ENCODE data around the gene HDAC7.

HDAC7 gene

GRCh38 chr12:47787596-47788319, 31.9 kb downstream of the HDAC7 start:
- no peak for DNase-seq
- intact Hi-C loops (cut with DNase I), result no loop called here

GRCh38 chr12:47786662-47787280, 32.9 kb downstream of the HDAC7 start:
- no peak for DNase-seq
- intact Hi-C loops (cut with DNase I), result no loop called here

- intact Hi-C loops (cut with DNase I), result no loop called here
- DNase-seq, result no peak
Observed at GRCh38 chr12:47785887-47786661, 33.6 kb downstream of the HDAC7 start.

GRCh38 chr12:47785036-47785886, 34.4 kb downstream of the HDAC7 start:
- intact Hi-C loops (cut with DNase I), result no loop called here
- no peak for DNase-seq

- no peak for DNase-seq
- intact Hi-C loops (cut with DNase I), result loop anchor here (5.0 kb wide), 1 partner anchor 53 kb away; no protein-coding TSS in a partner anchor
Observed at GRCh38 chr12:47783821-47784819, 35.6 kb downstream of the HDAC7 start.

GRCh38 chr12:47783024-47783755, 36.5 kb downstream of the HDAC7 start:
- intact Hi-C loops (cut with DNase I), result loop anchor here (5.0 kb wide), 1 partner anchor 54 kb away; no protein-coding TSS in a partner anchor
- DNase-seq, result no peak

GRCh38 chr12:47782372-47782770, 37.3 kb downstream of the HDAC7 start:
- intact Hi-C loops (cut with DNase I), result loop anchor here (5.0 kb wide), 1 partner anchor 55 kb away; no protein-coding TSS in a partner anchor
- DNase-seq, result peak in 2 of 42 donors; percentile 55 to 63

- intact Hi-C loops (cut with DNase I), result loop anchor here (5.0 kb wide), 1 partner anchor 56 kb away; no protein-coding TSS in a partner anchor
Observed at GRCh38 chr12:47781479-47782371, 38.0 kb downstream of the HDAC7 start.

GRCh38 chr12:47779943-47780504, 39.7 kb downstream of the HDAC7 start:
- no peak for DNase-seq
- intact Hi-C loops (cut with DNase I), result loop anchor here (1.0 to 5.0 kb wide), 4 partner anchors 21 to 65 kb away; partner anchors contain the start of genes HDAC7 and RAPGEF3

More at GRCh38 chr12:47781479-47782371, 38.0 kb downstream of the HDAC7 start:
- DNase-seq, result no peak

- intact Hi-C loops (cut with DNase I), result loop anchor here (1.0 to 2.0 kb wide), 3 partner anchors 21 to 65 kb away; partner anchors contain the start of genes HDAC7 and RAPGEF3
- DNase-seq, result peak in 41 of 42 donors; percentile 88 to 98 (median 94)
Observed at GRCh38 chr12:47779301-47779942, 40.3 kb downstream of the HDAC7 start.

- intact Hi-C loops (cut with DNase I), result loop anchor here (1.0 to 2.0 kb wide), 3 partner anchors 20 to 64 kb away; partner anchors contain the start of genes HDAC7 and RAPGEF3
Observed at GRCh38 chr12:47778881-47779280, 40.8 kb downstream of the HDAC7 start.

GRCh38 chr12:47777741-47778558, 41.8 kb downstream of the HDAC7 start:
- intact Hi-C loops (cut with DNase I), result loop anchor here (2.0 kb wide), 2 partner anchors 19 to 63 kb away; partner anchors contain the start of gene RAPGEF3
- DNase-seq, result peak; percentile 87 to 98 (median 95)

More at GRCh38 chr12:47778881-47779280, 40.8 kb downstream of the HDAC7 start:
- DNase-seq, result peak in 10 of 42 donors; percentile 25 to 68 (median 48)

GRCh38 chr12:47777151-47777550, 42.6 kb downstream of the HDAC7 start:
- intact Hi-C loops (cut with DNase I), result no loop called here
- DNase-seq, result peak in 2 of 42 donors; percentile 30 to 44

Measured in head of caudate nucleus (tissue), 42 donors.